GM12874 (cell line): ENCODE measurements around the gene TAF1D.

Experiments
- CTCF ChIP-seq: IDR thresholded peaks from 2 replicates; pipeline ENCODE4 v1.5.1; 2011; ENCODE audit warnings: low read depth, mild to moderate bottlenecking, control low read depth, low read length, moderate library complexity; ENCODE audit not compliant: insufficient read depth

TAF1D gene

GRCh38 chr11:93741094-93741881 is at the start of gene TAF1D, which contains the start of gene C11orf54:
TAF1D (minus strand) TSS chr11:93741495; CDS start chr11:93739304, 2,191 bp downstream.
C11orf54 (plus strand) TSS chr11:93741672; CDS start chr11:93747394, 5,722 bp downstream.
- TF ChIP-seq CTCF, result no peak

GRCh38 chr11:93784935-93785360 is 43.7 kb upstream of the TAF1D start:
- no peak for TF ChIP-seq CTCF

- peak; percentile 44 for TF ChIP-seq CTCF
These were observed 43.0 kb upstream of the TAF1D start, which contains the start of gene MED17 for GRCh38 chr11:93784145-93784934. MED17 (plus strand) TSS chr11:93784282; CDS start chr11:93784514, 232 bp downstream.

GRCh38 chr11:93783765-93784144 is 42.5 kb upstream of the TAF1D start:
- no peak for TF ChIP-seq CTCF

- no peak for TF ChIP-seq CTCF
These were observed 42.1 kb upstream of the TAF1D start for GRCh38 chr11:93783362-93783761.

- TF ChIP-seq CTCF, result 0 out of 2 replicates have a peak, but pooled peaks have one; percentile 21
These were observed 34.0 kb upstream of the TAF1D start for GRCh38 chr11:93775289-93775688.

- no peak for TF ChIP-seq CTCF
These were observed 32.4 kb upstream of the TAF1D start for GRCh38 chr11:93773601-93774200.
